GM04503 (cell line): Measurements from ENCODE around the gene PLVAP.

ENCODE experiments used
- DNase-seq: peaks from one replicate; pipeline ENCODE4 v3.0.0-alpha.2; 2012; ENCODE audit warnings: low read depth

PLVAP gene

DNA sequence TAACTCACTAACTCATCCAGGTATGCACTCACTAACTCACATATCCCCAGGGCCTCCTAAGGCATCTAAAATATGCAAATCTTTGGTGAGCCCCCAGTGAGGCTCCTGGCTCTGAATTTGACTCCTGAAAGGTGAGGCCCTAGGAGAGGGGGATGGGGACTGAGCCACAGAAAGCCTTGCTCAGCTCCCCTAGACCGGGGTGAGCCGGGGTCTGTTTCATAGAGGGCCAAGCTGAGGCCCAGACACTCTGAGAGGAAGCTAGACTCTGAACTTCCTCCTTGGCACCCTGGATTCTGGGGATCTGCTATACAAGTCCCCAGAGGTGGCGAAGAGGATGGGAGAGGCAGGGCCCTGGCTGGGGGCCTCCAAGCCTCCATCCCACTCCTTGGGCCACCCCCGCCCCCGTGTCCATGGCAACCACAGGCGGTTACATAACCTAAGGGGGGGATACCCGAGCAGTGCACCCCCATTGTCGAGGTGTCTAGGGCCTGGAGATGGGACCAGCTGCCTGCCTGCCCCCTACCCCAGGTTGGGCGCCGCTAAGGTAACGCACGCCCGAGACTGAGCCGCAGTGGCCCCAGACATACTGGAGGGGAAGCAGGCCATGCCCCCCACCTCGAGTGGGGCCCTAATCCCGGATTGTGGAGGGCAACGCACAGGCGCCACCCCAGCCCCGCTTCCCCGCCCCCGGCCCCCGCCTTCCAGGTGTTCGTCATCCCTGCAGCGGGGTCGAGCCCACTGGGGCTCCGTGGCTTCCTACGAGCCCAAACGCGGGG, 74.6 kb downstream of the PLVAP start:
- DNase-seq = no peak
